HG03521 (cell line): ENCODE data around the gene TENT5A.

Experiments
- ATAC-seq: cut with Tn5 transposase; IDR thresholded peaks from one replicate; pipeline ENCODE4 v1.9.1; 2021; ENCODE audit warnings: mild to moderate bottlenecking, moderate library complexity; ENCODE audit not compliant: unreplicated experiment

The TENT5A gene

GRCh38 chr6:81772741-81773140 lies 20.3 kb upstream of the TENT5A start:
- peak; percentile 99 for ATAC-seq

GRCh38 chr6:81771097-81771496 lies 18.6 kb upstream of the TENT5A start:
- ATAC-seq: no peak

GRCh38 chr6:81770381-81770780 lies 17.9 kb upstream of the TENT5A start:
- ATAC-seq: no peak

- no peak for ATAC-seq
These were observed 17.3 kb upstream of the TENT5A start for GRCh38 chr6:81769824-81770223.

GRCh38 chr6:81768150-81768942 lies 15.9 kb upstream of the TENT5A start:
- no peak for ATAC-seq

- no peak for ATAC-seq
These were observed 14.8 kb upstream of the TENT5A start for GRCh38 chr6:81767163-81767891.

- ATAC-seq: peak; percentile 42
These were observed 14.1 kb upstream of the TENT5A start for GRCh38 chr6:81766482-81767069.

GRCh38 chr6:81764531-81764930 lies 12.1 kb upstream of the TENT5A start:
- ATAC-seq: no peak

- no peak for ATAC-seq
These were observed 11.5 kb upstream of the TENT5A start for GRCh38 chr6:81763968-81764367.

GRCh38 chr6:81763051-81763450 lies 10.6 kb upstream of the TENT5A start:
- no peak for ATAC-seq

GRCh38 chr6:81762606-81763005 lies 10.1 kb upstream of the TENT5A start:
- no peak for ATAC-seq

GRCh38 chr6:81762132-81762531 lies 9.7 kb upstream of the TENT5A start:
- no peak for ATAC-seq

GRCh38 chr6:81761197-81761596 lies 8.7 kb upstream of the TENT5A start:
- no peak for ATAC-seq

GRCh38 chr6:81759782-81760181 lies 7.3 kb upstream of the TENT5A start:
- ATAC-seq: no peak

GRCh38 chr6:81758221-81758620 lies 5.7 kb upstream of the TENT5A start:
- ATAC-seq: no peak

GRCh38 chr6:81756690-81757089 lies 4.2 kb upstream of the TENT5A start:
- ATAC-seq: no peak

GRCh38 chr6:81755551-81755950 lies 3.1 kb upstream of the TENT5A start:
- no peak for ATAC-seq

- ATAC-seq: no peak
These were observed 2.4 kb upstream of the TENT5A start for GRCh38 chr6:81754906-81755305.

- ATAC-seq: peak; percentile 40
These were observed 1.5 kb upstream of the TENT5A start for GRCh38 chr6:81753711-81754577.

GRCh38 chr6:81752921-81753710 lies 635 bp upstream of the TENT5A start:
- ATAC-seq: peak; percentile 41
